ENCODE measurements around the gene FMNL2.

Gene FMNL2

GRCh38 chr2:152413228-152414030 lies 78.5 kb downstream of the FMNL2 start:
- no peak overlapping the region for H3K4me3 ChIP-seq
- H3K36me3 ChIP-seq (ENCODE audit: insufficient read depth, low read length), result no peaks in the 10 kb centered on the region
- TF ChIP-seq EZH2 (IDR thresholded peaks at IDR 0.05) (no peak), FOXP2 (optimal IDR thresholded peaks at IDR 0.05; ENCODE audit: control extremely low read depth, extremely low read length, insufficient read depth) (no peak), POLR2AphosphoS5 (IDR thresholded peaks at IDR 0.05; ENCODE audit: borderline replicate concordance, low read depth, low read length) (no peak)
- no peak for DNase-seq (ENCODE audit: low read depth, low spot score)
- no peak overlapping the region for H3K27ac ChIP-seq
- H3K9me3 ChIP-seq (ENCODE audit: low read depth, low read length), result no peaks in the 10 kb centered on the region
- no peak overlapping the region for H3K9ac ChIP-seq (ENCODE audit: insufficient read length)

GRCh38 chr2:152415231-152415642 lies 80.3 kb downstream of the FMNL2 start:
- no peak overlapping the region for H3K9ac ChIP-seq (ENCODE audit: insufficient read length)
- DNase-seq (ENCODE audit: low read depth, low spot score), result no peak
- TF ChIP-seq EZH2 (IDR thresholded peaks at IDR 0.05) (no peak), POLR2AphosphoS5 (IDR thresholded peaks at IDR 0.05; ENCODE audit: borderline replicate concordance, low read depth, low read length) (no peak), FOXP2 (optimal IDR thresholded peaks at IDR 0.05; ENCODE audit: control extremely low read depth, extremely low read length, insufficient read depth) (no peak)
- no peak overlapping the region for H3K4me3 ChIP-seq
- no peaks in the 10 kb centered on the region for H3K9me3 ChIP-seq (ENCODE audit: low read depth, low read length)
- no peaks in the 10 kb centered on the region for H3K36me3 ChIP-seq (ENCODE audit: insufficient read depth, low read length)
- H3K27ac ChIP-seq, result no peak overlapping the region

- Histone ChIP-seq H3K36me3 (ENCODE audit: insufficient read depth, low read length) (no peaks in the 10 kb centered on the region), H3K9ac (ENCODE audit: insufficient read length) (no peak overlapping the region), H3K4me3 (no peak overlapping the region), H3K9me3 (ENCODE audit: low read depth, low read length) (no peaks in the 10 kb centered on the region), H3K27ac (no peak overlapping the region)
- TF ChIP-seq FOXP2 (optimal IDR thresholded peaks at IDR 0.05; ENCODE audit: control extremely low read depth, extremely low read length, insufficient read depth) (no peak), POLR2AphosphoS5 (IDR thresholded peaks at IDR 0.05; ENCODE audit: borderline replicate concordance, low read depth, low read length) (no peak), EZH2 (IDR thresholded peaks at IDR 0.05) (no peak)
- DNase-seq (ENCODE audit: low read depth, low spot score), result no peak
Observed at GRCh38 chr2:152415796-152416195, 80.8 kb downstream of the FMNL2 start.

- Histone ChIP-seq H3K9ac (ENCODE audit: insufficient read length) (no peak overlapping the region), H3K4me3 (no peak overlapping the region), H3K36me3 (ENCODE audit: insufficient read depth, low read length) (no peaks in the 10 kb centered on the region), H3K9me3 (ENCODE audit: low read depth, low read length) (no peaks in the 10 kb centered on the region), H3K27ac (no peak overlapping the region)
- TF ChIP-seq POLR2AphosphoS5 (IDR thresholded peaks at IDR 0.05; ENCODE audit: borderline replicate concordance, low read depth, low read length), result no peak
- no peak for TF ChIP-seq EZH2 (IDR thresholded peaks at IDR 0.05)
- no peak for TF ChIP-seq FOXP2 (optimal IDR thresholded peaks at IDR 0.05; ENCODE audit: control extremely low read depth, extremely low read length, insufficient read depth)
- no peak for DNase-seq (ENCODE audit: low read depth, low spot score)
Observed at GRCh38 chr2:152418688-152419087, 83.7 kb downstream of the FMNL2 start.

- H3K27ac ChIP-seq, result no peak overlapping the region
- TF ChIP-seq EZH2 (IDR thresholded peaks at IDR 0.05) (no peak), POLR2AphosphoS5 (IDR thresholded peaks at IDR 0.05; ENCODE audit: borderline replicate concordance, low read depth, low read length) (no peak), FOXP2 (optimal IDR thresholded peaks at IDR 0.05; ENCODE audit: control extremely low read depth, extremely low read length, insufficient read depth) (no peak)
- DNase-seq (ENCODE audit: low read depth, low spot score), result no peak
- 0 out of 2 replicates have a peak overlapping the region, but pooled peaks have one; percentile 0 for H3K4me3 ChIP-seq
- no peaks in the 10 kb centered on the region for H3K36me3 ChIP-seq (ENCODE audit: insufficient read depth, low read length)
- H3K9me3 ChIP-seq (ENCODE audit: low read depth, low read length), result no peaks in the 10 kb centered on the region
- no peak overlapping the region for H3K9ac ChIP-seq (ENCODE audit: insufficient read length)
Observed at GRCh38 chr2:152419944-152420343, 85.0 kb downstream of the FMNL2 start.

DNA sequence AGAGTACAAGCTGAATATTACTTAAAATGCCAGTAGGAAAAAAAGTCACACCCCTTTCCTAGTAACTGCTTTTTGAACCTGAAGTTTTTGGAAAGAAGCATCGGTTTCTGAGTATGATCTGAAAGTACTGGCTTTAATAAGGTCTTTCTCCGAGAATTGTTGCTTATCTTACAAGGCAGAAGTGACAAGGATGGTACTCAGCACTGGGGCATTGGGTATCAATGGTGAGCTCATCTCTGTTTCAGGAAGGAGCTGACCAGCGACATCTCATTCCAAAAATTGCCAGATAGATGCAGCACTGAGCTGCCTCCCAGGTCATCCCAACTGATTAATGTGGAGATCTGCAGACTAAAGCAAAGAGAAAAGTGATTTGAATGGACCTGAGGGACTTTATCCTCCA lies 85.4 kb downstream of the FMNL2 start:
- H3K36me3 ChIP-seq (ENCODE audit: insufficient read depth, low read length), result no peaks in the 10 kb centered on the region
- TF ChIP-seq EZH2 (IDR thresholded peaks at IDR 0.05), result no peak
- no peak for TF ChIP-seq POLR2AphosphoS5 (IDR thresholded peaks at IDR 0.05; ENCODE audit: borderline replicate concordance, low read depth, low read length)
- TF ChIP-seq FOXP2 (optimal IDR thresholded peaks at IDR 0.05; ENCODE audit: control extremely low read depth, extremely low read length, insufficient read depth), result no peak
- no peaks in the 10 kb centered on the region for H3K9me3 ChIP-seq (ENCODE audit: low read depth, low read length)
- H3K27ac ChIP-seq, result no peak overlapping the region
- DNase-seq (ENCODE audit: low read depth, low spot score), result no peak
- no peak overlapping the region for H3K9ac ChIP-seq (ENCODE audit: insufficient read length)
- H3K4me3 ChIP-seq, result 0 out of 2 replicates have a peak overlapping the region, but pooled peaks have one; percentile 0

DNA sequence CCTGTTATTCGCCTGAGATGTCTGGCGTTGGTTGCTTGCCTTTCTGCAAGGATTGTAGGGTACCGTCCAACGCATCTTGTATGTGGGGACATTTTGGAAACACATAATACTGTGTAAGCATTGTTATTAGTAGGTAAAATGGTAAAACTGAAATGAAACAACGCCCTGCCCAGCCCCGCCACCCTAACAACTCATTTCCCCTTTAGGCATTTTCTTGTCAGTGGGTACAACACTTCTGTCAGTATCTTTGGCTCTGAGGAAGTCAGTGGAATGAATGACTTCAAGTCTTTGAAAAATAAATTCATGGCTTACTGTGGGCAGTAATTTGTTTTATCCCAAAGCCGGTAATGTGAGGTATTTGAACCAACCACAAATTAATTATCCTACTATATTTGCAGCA lies 86.0 kb downstream of the FMNL2 start:
- no peak for DNase-seq (ENCODE audit: low read depth, low spot score)
- no peaks in the 10 kb centered on the region for H3K9me3 ChIP-seq (ENCODE audit: low read depth, low read length)
- peak overlapping the region; percentile 85 for H3K27ac ChIP-seq
- no peaks in the 10 kb centered on the region for H3K36me3 ChIP-seq (ENCODE audit: insufficient read depth, low read length)
- peak overlapping the region; percentile 49 for H3K4me3 ChIP-seq
- H3K9ac ChIP-seq (ENCODE audit: insufficient read length), result no peak overlapping the region
- no peak for TF ChIP-seq POLR2AphosphoS5 (IDR thresholded peaks at IDR 0.05; ENCODE audit: borderline replicate concordance, low read depth, low read length)
- no peak for TF ChIP-seq FOXP2 (optimal IDR thresholded peaks at IDR 0.05; ENCODE audit: control extremely low read depth, extremely low read length, insufficient read depth)
- TF ChIP-seq EZH2 (IDR thresholded peaks at IDR 0.05), result no peak

- H3K9me3 ChIP-seq (ENCODE audit: low read depth, low read length), result no peaks in the 10 kb centered on the region
- H3K4me3 ChIP-seq, result peak overlapping the region; percentile 49
- H3K27ac ChIP-seq, result peak overlapping the region; percentile 85
- peak; percentile 84 for DNase-seq (ENCODE audit: low read depth, low spot score)
- no peaks in the 10 kb centered on the region for H3K36me3 ChIP-seq (ENCODE audit: insufficient read depth, low read length)
- no peak for TF ChIP-seq EZH2 (IDR thresholded peaks at IDR 0.05)
- TF ChIP-seq FOXP2 (optimal IDR thresholded peaks at IDR 0.05; ENCODE audit: control extremely low read depth, extremely low read length, insufficient read depth), result peak; percentile 35
- no peak overlapping the region for H3K9ac ChIP-seq (ENCODE audit: insufficient read length)
Observed at GRCh38 chr2:152421521-152422370, 86.8 kb downstream of the FMNL2 start.
